Psoas muscle (tissue), 8 donors: ENCODE measurements around the gene MT3. TPM values are rescaled to one million over a fixed set of nuclear protein-coding genes. Genes with fewer than 3 reads are reported as not detected.

Source experiments
- ATAC-seq, 4 donors: fragments of 200-7000 bp; cut with Tn5 transposase; one replicate each; pipeline ENCODE4 v1.9.1; 2020; ENCODE audit warnings: moderate library complexity in 3 of 4, mild to moderate bottlenecking in 2 of 4
- DNase-seq, 2 donors: peaks; one replicate each; pipeline ENCODE4 v3.0.0-alpha.2; 2020
- H3K27ac ChIP-seq: fragments of 200-600 bp; one replicate; pipeline ENCODE4 v1.8.0; 2022
- H3K27me3 ChIP-seq, 3 donors: fragments of 200-600 bp in 1 of 3; one replicate each; pipeline versions ENCODE4 v1.6.1 to v1.8.0; 2013 to 2022; ENCODE audit warnings: low read length in 2 of 3, mild to moderate bottlenecking in 2 of 3, moderate library complexity in 1 of 3; ENCODE audit not compliant: insufficient read depth in 3 of 3
- H3K36me3 ChIP-seq, 2 donors: fragments of 200-600 bp in 1 of 2; one replicate each; pipeline versions ENCODE4 v1.6.1 to v1.8.0; 2013 to 2022; ENCODE audit warnings: low read depth in 1 of 2, mild to moderate bottlenecking in 1 of 2, moderate library complexity in 1 of 2; ENCODE audit not compliant: insufficient read depth in 1 of 2
- H3K4me1 ChIP-seq: fragments of 200-600 bp; one replicate; pipeline ENCODE4 v1.8.0; 2022
- H3K4me3 ChIP-seq: fragments of 200-600 bp; one replicate; pipeline ENCODE4 v1.8.0; 2022; ENCODE audit warnings: mild to moderate bottlenecking
- H3K9me3 ChIP-seq: fragments of 200-600 bp; one replicate; pipeline ENCODE4 v1.8.0; 2022
- CTCF ChIP-seq: fragments of 200-600 bp; IDR thresholded peaks from one replicate; pipeline ENCODE4 v1.8.0; 2022; ENCODE audit warnings: antibody characterized with exemption
- WGBS, 3 donors: extraction: QIAGEN DNeasy Blood & Tissue Kit; methylation state at CpG; one replicate each; pipeline versions ENCODE4 v1.1.6 to v1.1.7; 2013; 5-methylcytosine and 5-hydroxymethylcytosine counted together
- intact Hi-C, 2 donors: fragments of 100-400 bp; cut with DNase I; formaldehyde crosslinking; loops; one replicate each; pipeline versions ENCODE4 v1.11.0 to v1.14.2; 2022
- polyA plus RNA-seq, 3 donors: library from polyadenylated mRNA; stranded (reverse); fragments of 200-250 nt; gene quantifications; one replicate each; pipeline ENCODE4 v1.2.3, GENCODE V29; 2013
- total RNA-seq, 4 donors: library from RNA; stranded (reverse); fragmentation: NEBNext Ultra II Directional in 2 of 4; extraction: Animal tissue kit (Norgen Biotek cat#: 25700) in 2 of 4; gene quantifications; one replicate each; pipeline versions ENCODE4 v1.2.1 to v1.2.4, GENCODE V29; 2021 to 2023
- donor health status: healthy with polysubstance abuse.
- donor health status: DM: no; HTN: no; CAD: no; lungs with moderate emphysema.
- donor health status: Bipolar disorder and iron deficiency.
- donor health status: healthy.
- donor health status: DM: yes; HTN: yes; CAD: no.
- donor health status: DM: no; HTN: no; CAD: no.
- donor health status: DM: no; HTN: no; CAD: no.
- donor health status: DM: yes; HTN: yes; CAD: no.

The MT3 gene
- total and polyA plus RNA-seq, 7 donors: 0.57 to 10.5 (median 4.2) TPM; not detected in 1

- DNase-seq (no peak), ATAC-seq (no peak)
- Histone ChIP-seq H3K36me3 (no peaks in the 10 kb centered on the region), H3K27ac (no peak overlapping the region), H3K4me1 (peaks cover 3% of the 10 kb centered on the region), H3K27me3 (peaks cover 0 to 5% (median 0%) of the 10 kb centered on the region in 3 donors), H3K4me3 (no peak overlapping the region), H3K9me3 (no peaks in the 10 kb centered on the region)
- TF ChIP-seq CTCF: no peak
- intact Hi-C loops: no loop called here
- 40 to 71% (median 40%) methylated on average over 1 of the region's 1 CpG for WGBS, 3 donors
These were observed 28.2 kb upstream of the MT3 start for GRCh38 chr16:56561126-56561525.

GRCh38 chr16:56564793-56565477 lies 24.4 kb upstream of the MT3 start, which contains the start of gene MT4:
Gene MT4, plus strand, starts transcription at chr16:56565073. Its CDS starts 56 bp downstream, at chr16:56565129.
- Histone ChIP-seq H3K36me3 (no peaks in the 10 kb centered on the region), H3K4me1 (no peaks in the 10 kb centered on the region), H3K27me3 (no peaks in the 10 kb centered on the region), H3K27ac (no peak within 1 kb of the TSS), H3K9me3 (no peaks in the 10 kb centered on the region), H3K4me3 (no peak within 1 kb of the TSS)
- ATAC-seq (no peak), DNase-seq (no peak)
- intact Hi-C loops: no loop called here
- TF ChIP-seq CTCF: no peak
- 61 to 71% (median 71%) methylated on average over 9 to 12 of the region's 12 CpGs for WGBS, 3 donors

- Histone ChIP-seq H3K4me3 (no peak overlapping the region), H3K27me3 (no peaks in the 10 kb centered on the region), H3K4me1 (no peaks in the 10 kb centered on the region), H3K27ac (no peak overlapping the region), H3K36me3 (no peaks in the 10 kb centered on the region), H3K9me3 (peaks cover 5% of the 10 kb centered on the region)
- no peak for DNase-seq
- intact Hi-C loops: no loop called here
- 93 to 95% (median 94%) methylated on average over 1 of the region's 1 CpG for WGBS, 3 donors
- TF ChIP-seq CTCF: no peak
- ATAC-seq: no peak
These were observed 19.4 kb upstream of the MT3 start for GRCh38 chr16:56569971-56570370.

- H3K9me3 ChIP-seq: peaks cover 5% of the 10 kb centered on the region
- no peak for ATAC-seq
- no peaks in the 10 kb centered on the region for H3K36me3 ChIP-seq
- intact Hi-C loops: no loop called here
- no peaks in the 10 kb centered on the region for H3K27me3 ChIP-seq
- no peak overlapping the region for H3K4me3 ChIP-seq
- no peak overlapping the region for H3K27ac ChIP-seq
- TF ChIP-seq CTCF: no peak
- WGBS, 3 donors: 86 to 91% (median 89%) methylated on average over 11 of the region's 11 CpGs
- no peaks in the 10 kb centered on the region for H3K4me1 ChIP-seq
- DNase-seq: no peak
These were observed 17.8 kb upstream of the MT3 start for GRCh38 chr16:56571525-56571924.

GRCh38 chr16:56574625-56575024 lies 14.7 kb upstream of the MT3 start:
- 76 to 81% (median 77%) methylated on average over 1 of the region's 1 CpG for WGBS, 3 donors
- intact Hi-C loops: no loop called here

More at GRCh38 chr16:56574625-56575024, 14.7 kb upstream of the MT3 start:
- no peak for DNase-seq
- Histone ChIP-seq H3K27me3 (no peaks in the 10 kb centered on the region), H3K27ac (no peak overlapping the region), H3K4me3 (no peak overlapping the region), H3K9me3 (peaks cover 5% of the 10 kb centered on the region), H3K4me1 (no peaks in the 10 kb centered on the region), H3K36me3 (no peaks in the 10 kb centered on the region)
- no peak for TF ChIP-seq CTCF
- ATAC-seq: no peak
